HG03342 (cell line): ENCODE data around the gene NINJ1.
"Not testable (repeated sequence)": the region's sequence is repeated elsewhere in the genome, so short reads cannot be mapped to it uniquely, and the experiment has no call there.

Source experiments
- ATAC-seq: cut with Tn5 transposase; IDR thresholded peaks from one replicate; pipeline ENCODE4 v1.9.1; 2021; ENCODE audit warnings: mild to moderate bottlenecking, moderate library complexity; ENCODE audit not compliant: unreplicated experiment

NINJ1 gene

GRCh38 chr9:93107151-93107824 is 26.8 kb downstream of the NINJ1 start:
- no peak for ATAC-seq

DNA sequence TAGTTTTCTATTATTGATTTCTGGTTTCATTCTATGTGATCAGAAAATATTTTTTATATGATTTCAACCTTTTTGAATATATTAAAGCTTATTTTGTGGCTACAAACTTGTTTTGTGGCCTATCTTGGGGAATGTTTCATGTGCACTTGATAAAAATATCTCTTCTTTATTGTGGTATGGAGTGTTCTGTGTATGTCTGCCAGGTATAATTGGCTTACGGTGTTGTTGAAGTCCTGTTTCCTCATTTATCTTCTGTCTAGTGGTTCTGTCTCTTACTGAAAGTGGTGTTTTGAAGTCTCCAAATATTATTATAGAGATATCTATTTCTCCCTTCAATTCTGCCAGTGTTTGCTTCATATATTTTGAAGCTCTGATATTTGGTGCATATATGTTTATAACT is 28.4 kb downstream of the NINJ1 start:
- no peak for ATAC-seq

- ATAC-seq, result not testable (repeated sequence)
Measured at GRCh38 chr9:93101086-93101485, 33.0 kb downstream of the NINJ1 start.

DNA sequence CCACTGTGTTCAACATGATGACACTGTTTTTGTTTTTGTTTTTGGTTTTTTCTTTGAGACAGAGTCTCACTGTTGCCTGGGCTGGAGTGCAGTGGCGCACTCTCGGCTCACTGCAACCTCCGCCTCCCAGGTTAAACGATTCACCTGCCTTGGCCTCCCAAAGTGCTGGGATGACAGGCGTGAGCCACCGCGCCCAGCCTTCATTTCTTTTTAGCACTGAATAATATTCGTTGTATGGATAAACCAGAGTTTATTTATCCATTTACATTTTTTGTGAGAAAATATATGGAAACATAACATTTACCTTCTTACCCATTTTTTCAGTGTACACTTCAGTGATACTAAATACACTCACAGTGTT is 33.8 kb downstream of the NINJ1 start:
- no peak for ATAC-seq

- ATAC-seq, result no peak
Measured at GRCh38 chr9:93099551-93100275, 34.3 kb downstream of the NINJ1 start.

- ATAC-seq, result no peak
Measured at GRCh38 chr9:93098236-93098946, 35.7 kb downstream of the NINJ1 start.

- ATAC-seq, result no peak
Measured at GRCh38 chr9:93097511-93098201, 36.4 kb downstream of the NINJ1 start.

DNA sequence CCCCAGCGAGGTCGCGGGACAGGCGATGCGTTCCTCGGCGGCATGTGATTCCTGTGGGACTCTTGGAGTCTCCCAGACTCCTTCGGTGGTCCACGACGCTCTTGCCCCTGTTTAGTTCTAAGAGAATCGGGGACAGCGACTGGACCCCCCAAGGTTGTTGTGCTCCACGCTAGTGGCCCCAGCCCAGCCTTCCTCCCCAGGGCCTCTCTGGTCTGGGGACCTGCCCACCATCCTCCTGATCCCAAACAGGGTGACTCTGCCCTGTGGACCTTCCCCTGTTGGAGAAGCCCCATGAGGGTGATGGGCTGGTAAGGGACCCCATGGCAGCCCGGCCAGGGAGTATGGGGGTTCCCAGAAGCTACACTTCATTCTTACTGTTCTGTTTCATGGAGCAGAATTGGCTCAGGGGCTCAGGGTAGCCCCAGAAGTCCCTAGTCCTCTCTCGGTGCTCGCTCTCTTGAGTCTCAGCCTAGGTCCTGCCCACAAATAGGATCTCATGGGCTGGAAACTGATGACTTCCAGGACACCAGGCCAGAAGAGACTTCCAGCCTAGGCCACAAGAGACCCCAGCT is 37.2 kb downstream of the NINJ1 start:
- no peak for ATAC-seq

GRCh38 chr9:93096131-93096802 is 37.8 kb downstream of the NINJ1 start, which contains the start of gene CARD19:
TSS of gene CARD19 (plus strand) at chr9:93096217. CDS start at chr9:93096346, 129 bp downstream.
- ATAC-seq, result no peak

- peak; percentile 60 for ATAC-seq
Measured at GRCh38 chr9:93095205-93096130, 38.6 kb downstream of the NINJ1 start.

GRCh38 chr9:93094658-93095204 is 39.3 kb downstream of the NINJ1 start:
- ATAC-seq, result no peak

GRCh38 chr9:93093877-93094657 is 40.0 kb downstream of the NINJ1 start:
- ATAC-seq, result no peak

- no peak for ATAC-seq
Measured at GRCh38 chr9:93093127-93093876, 40.7 kb downstream of the NINJ1 start.

GRCh38 chr9:93092251-93092991 is 41.6 kb downstream of the NINJ1 start:
- no peak for ATAC-seq

DNA sequence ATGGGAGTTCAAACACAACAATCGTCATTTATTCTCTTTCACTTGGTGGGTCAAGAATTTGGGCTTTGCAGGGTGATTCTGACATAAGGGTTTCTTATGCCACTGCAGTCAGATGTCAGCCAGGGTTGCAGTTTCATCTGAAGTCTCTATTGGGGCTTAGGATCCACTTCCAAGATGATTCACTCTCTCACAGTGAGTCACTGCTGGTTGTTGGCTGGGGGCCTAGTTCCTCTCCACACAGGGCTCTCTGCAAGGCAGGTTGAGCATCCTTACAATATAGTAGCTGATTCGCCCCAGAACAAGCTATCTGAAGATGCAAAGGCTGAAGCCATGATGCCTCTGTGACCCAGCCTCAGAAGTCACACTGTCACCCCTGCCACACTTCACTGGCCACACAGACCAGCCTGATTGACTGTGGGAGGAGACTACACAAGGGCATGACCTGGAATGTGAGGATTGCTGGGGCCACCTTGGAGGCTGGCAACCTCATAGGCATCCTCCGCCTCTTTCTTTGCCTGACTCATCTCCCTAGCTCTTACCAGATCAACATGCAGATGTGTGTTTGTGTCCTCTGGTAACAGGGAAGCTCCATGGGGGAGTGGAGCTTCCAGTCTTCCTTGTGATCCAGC is 42.5 kb downstream of the NINJ1 start:
- no peak for ATAC-seq

GRCh38 chr9:93091056-93091452 is 43.0 kb downstream of the NINJ1 start:
- ATAC-seq, result no peak
